ENCODE data around the gene DDR1.

- TF ChIP-seq REST (IDR thresholded peaks at IDR 0.05; ENCODE audit: unreplicated experiment) (no peak), JUNB (IDR thresholded peaks at IDR 0.05; ENCODE audit: unreplicated experiment) (no peak), CTCF (conservative IDR thresholded peaks at IDR 0.05; ENCODE audit: low read depth in 2 of 2) (peak; percentile 96), EZH2 (IDR thresholded peaks at IDR 0.05; ENCODE audit: low read depth, unreplicated experiment) (no peak), CREB1 (CRISPR knock-in tag; IDR thresholded peaks at IDR 0.05; ENCODE audit: low read depth) (no peak), POLR2AphosphoS5 (IDR thresholded peaks at IDR 0.05; ENCODE audit: low read depth) (no peak), EZH2phosphoT487 (IDR thresholded peaks at IDR 0.05; ENCODE audit: unreplicated experiment) (no peak)
Measured at GRCh38 chr6:30877419-30878262, 6.7 kb upstream of the DDR1 start.

Measured in GM23338 (cell line).